ENCODE data around the gene PMPCA. TPM values are rescaled to one million over a fixed set of nuclear protein-coding genes. Genes with fewer than 3 reads are reported as not detected.

PMPCA gene
- polyA plus RNA-seq, 1 experiment, result 61.6 TPM

- ChIA-PET CTCF (interaction anchor here (1.0 to 1.3 kb wide), 2 partner anchors 29 to 48 kb away, joined by 3 to 5 read pairs; no protein-coding TSS in a partner anchor), POLR2A (no interaction called here)
- DNase-seq (ENCODE audit: low read depth), result no peak
- no peak for TF ChIP-seq CTCF (IDR thresholded peaks at IDR 0.05; ENCODE audit: insufficient read depth, low read depth, low read length)
- H3K36me3 ChIP-seq (ENCODE audit: control insufficient read depth, insufficient read depth, low read length), result peaks cover 46% of the 10 kb centered on the region
- no peak overlapping the region for H3K4me3 ChIP-seq (ENCODE audit: low read depth, low read length)
- no peaks in the 10 kb centered on the region for H3K27me3 ChIP-seq (ENCODE audit: control insufficient read depth, insufficient read depth, low read length)
Observed at GRCh38 chr9:136441681-136442245, 31.3 kb downstream of the PMPCA start.

GRCh38 chr9:136442265-136442664 is 31.8 kb downstream of the PMPCA start:
- ChIA-PET CTCF (interaction anchor here (0.9 to 1.3 kb wide), 2 partner anchors 28 to 33 kb away, joined by 3 to 5 read pairs; no protein-coding TSS in a partner anchor), POLR2A (no interaction called here)
- Histone ChIP-seq H3K36me3 (ENCODE audit: control insufficient read depth, insufficient read depth, low read length) (peaks cover 50% of the 10 kb centered on the region), H3K27me3 (ENCODE audit: control insufficient read depth, insufficient read depth, low read length) (no peaks in the 10 kb centered on the region), H3K4me3 (ENCODE audit: low read depth, low read length) (no peak overlapping the region)
- DNase-seq (ENCODE audit: low read depth), result no peak
- TF ChIP-seq CTCF (IDR thresholded peaks at IDR 0.05; ENCODE audit: insufficient read depth, low read depth, low read length), result no peak

- Histone ChIP-seq H3K27me3 (ENCODE audit: control insufficient read depth, insufficient read depth, low read length) (no peaks in the 10 kb centered on the region), H3K36me3 (ENCODE audit: control insufficient read depth, insufficient read depth, low read length) (peaks cover 54% of the 10 kb centered on the region), H3K4me3 (ENCODE audit: low read depth, low read length) (no peak overlapping the region)
- CTCF ChIA-PET, result interaction anchor here (0.9 to 1.3 kb wide), 3 partner anchors 27 to 41 kb away, joined by 3 to 5 read pairs (median 3); no protein-coding TSS in a partner anchor
- TF ChIP-seq CTCF (IDR thresholded peaks at IDR 0.05; ENCODE audit: insufficient read depth, low read depth, low read length), result no peak
- no peak for DNase-seq (ENCODE audit: low read depth)
- POLR2A ChIA-PET, result no interaction called here
Observed at GRCh38 chr9:136443087-136443486, 32.6 kb downstream of the PMPCA start.

- no peak for TF ChIP-seq CTCF (IDR thresholded peaks at IDR 0.05; ENCODE audit: insufficient read depth, low read depth, low read length)
- Histone ChIP-seq H3K4me3 (ENCODE audit: low read depth, low read length) (no peak overlapping the region), H3K27me3 (ENCODE audit: control insufficient read depth, insufficient read depth, low read length) (no peaks in the 10 kb centered on the region), H3K36me3 (ENCODE audit: control insufficient read depth, insufficient read depth, low read length) (peaks cover 56% of the 10 kb centered on the region)
- POLR2A ChIA-PET, result no interaction called here
- no peak for DNase-seq (ENCODE audit: low read depth)
- CTCF ChIA-PET, result interaction anchor here (1.3 kb wide), 1 partner anchor 40 kb away, joined by 3 read pairs; no protein-coding TSS in a partner anchor
Observed at GRCh38 chr9:136443687-136444086, 33.2 kb downstream of the PMPCA start.

GRCh38 chr9:136444102-136444501 is 33.6 kb downstream of the PMPCA start:
- no peak for TF ChIP-seq CTCF (IDR thresholded peaks at IDR 0.05; ENCODE audit: insufficient read depth, low read depth, low read length)
- DNase-seq (ENCODE audit: low read depth), result no peak
- Histone ChIP-seq H3K4me3 (ENCODE audit: low read depth, low read length) (no peak overlapping the region), H3K36me3 (ENCODE audit: control insufficient read depth, insufficient read depth, low read length) (peaks cover 58% of the 10 kb centered on the region), H3K27me3 (ENCODE audit: control insufficient read depth, insufficient read depth, low read length) (no peaks in the 10 kb centered on the region)
- ChIA-PET POLR2A (no interaction called here), CTCF (interaction anchor here (0.8 to 1.3 kb wide), 2 partner anchors 40 to 131 kb away, joined by 3 read pairs; no protein-coding TSS in a partner anchor)

Data from BJ (cell line).